Right renal cortex interstitium (tissue), 3 donors: Measurements from ENCODE around the gene ZNRD2. TPM values are rescaled to one million over a fixed set of nuclear protein-coding genes. Genes with fewer than 3 reads are reported as not detected.

Experiments
- DNase-seq, 3 donors: peaks; one replicate each; pipeline ENCODE4 v3.0.0-alpha.2; 2013; ENCODE audit warnings: low read depth in 3 of 3, low spot score in 2 of 3
- polyA plus RNA-seq, 3 donors: library from polyadenylated mRNA; unstranded; fragments of 120-200 nt; gene quantifications; one replicate each; pipeline ENCODE4 v1.2.1, GENCODE V29; 2013; ENCODE audit not compliant: insufficient read length in 3 of 3

ZNRD2 gene
- polyA plus RNA-seq, 3 donors: 42.9 to 49.8 (median 43.2) TPM

DNA sequence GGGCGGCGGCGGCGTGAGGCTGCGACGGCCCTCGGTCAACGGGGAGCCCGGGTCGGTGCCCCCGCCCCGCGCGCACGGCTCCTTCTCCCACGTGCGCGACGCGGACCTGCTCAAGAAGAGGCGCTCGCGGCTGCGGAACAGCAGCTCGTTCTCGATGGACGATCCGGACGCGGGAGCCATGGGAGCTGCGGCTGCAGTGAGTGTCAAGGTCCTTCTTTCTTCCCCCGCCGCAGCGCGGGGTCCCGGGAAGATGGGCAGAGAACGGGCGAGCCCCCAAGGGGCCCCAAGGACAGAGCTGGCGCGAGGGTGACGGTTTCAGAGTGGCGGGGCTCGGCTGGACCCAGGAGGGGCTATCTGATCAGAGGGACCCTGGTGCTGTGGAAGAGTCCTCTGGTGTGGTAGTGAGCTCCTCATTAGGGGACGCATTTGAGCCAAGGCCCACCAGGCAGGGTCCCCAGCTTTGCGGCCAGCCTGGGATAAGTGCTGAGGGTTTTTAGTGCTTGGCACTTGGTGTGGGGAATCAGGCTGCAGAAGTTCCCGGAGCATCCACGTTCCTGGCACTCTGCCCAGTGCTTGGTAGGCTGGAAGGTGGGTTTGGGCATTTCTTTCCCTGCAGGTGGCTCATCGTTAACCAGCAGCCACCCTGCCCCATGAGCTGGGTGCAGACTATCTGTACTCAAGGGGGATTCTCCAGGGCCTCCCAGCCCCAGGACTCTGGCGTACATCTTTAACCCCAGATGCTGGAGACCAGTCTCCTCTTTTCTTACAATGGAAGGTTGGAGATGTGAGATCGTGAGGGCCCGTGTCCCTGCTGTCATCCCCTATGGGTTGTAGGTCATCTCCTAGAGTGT is 15.3 kb downstream of the ZNRD2 start:
- DNase-seq: no peak

DNA sequence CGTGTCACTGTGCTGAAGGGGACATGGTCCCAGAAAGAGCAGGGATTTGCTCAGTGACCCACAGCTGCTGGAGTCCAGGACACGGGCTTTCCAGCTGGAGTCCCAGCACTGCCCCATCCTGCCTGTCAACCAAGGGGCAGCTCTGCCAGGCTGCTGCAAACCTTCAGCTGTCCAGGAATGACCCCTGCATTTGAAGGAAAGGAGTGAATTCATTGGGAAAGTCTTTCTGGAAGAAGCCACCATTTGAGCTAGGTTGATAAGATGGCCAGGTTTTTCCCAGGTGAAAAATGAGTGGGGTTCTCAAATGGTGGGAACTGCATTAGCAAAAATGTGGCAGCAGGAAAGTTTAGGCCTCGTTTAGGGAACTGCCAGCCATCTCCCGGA is 16.0 kb downstream of the ZNRD2 start:
- DNase-seq: no peak

DNA sequence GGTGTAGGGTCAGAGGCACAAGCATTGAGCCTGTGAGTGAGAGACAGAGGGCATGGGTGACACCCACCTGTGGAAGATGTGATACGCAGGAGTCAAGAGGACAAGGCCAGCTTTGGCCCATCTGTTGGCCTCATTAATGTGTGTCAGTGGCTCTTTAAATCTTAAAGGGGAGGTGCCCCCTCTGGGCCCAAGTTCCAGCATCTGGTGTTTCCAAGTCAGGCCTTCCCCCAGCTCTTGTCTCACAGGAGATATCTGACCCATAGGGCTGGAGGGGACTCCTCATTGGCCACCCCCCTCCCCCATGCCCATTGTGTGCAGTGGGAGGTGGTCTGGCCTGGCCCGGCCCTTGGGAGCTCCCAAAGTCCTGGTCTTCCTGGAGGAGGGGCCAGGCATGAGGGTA is 16.4 kb downstream of the ZNRD2 start:
- DNase-seq: no peak

DNA sequence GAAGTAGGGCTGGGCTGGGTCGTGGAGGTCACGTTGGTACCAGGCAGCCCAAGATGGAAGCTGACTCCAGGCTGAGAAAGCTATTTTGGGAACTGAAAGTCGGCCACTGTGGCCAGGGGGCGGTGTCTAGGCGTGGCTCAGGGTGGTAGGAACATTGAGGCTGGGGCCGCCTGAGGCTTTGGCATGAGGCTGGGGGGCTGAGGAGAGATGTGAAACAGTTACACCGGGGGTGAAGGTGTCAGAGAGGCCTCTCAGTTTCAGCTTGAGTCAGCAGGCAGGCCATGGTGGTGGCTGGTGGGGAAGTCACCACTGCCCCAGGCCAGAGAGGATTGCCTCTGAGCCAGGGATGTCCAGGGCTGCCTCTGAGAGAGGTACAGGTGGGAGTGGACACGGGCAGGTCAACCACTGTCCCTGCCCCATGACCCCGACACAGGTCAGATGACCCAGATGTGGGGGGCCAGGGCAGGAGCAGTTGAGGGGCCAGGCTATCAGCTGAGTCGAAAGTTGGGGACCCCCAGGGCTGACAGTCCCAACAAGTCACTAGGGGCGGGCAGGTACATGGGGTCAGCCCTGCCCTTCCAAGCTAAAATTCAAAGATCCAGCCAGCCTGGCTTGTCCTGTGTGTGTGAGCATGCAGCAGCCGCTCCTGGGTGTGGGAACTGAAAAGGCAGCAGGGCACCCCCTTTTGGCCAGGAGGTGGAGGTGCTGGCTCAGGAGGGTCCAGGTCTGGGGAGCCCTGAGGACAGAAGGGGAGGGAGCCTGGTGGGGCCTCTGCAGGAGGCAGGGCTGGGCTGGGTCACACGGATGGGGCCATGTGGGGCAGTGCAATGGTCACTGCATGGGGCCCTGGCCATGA is 18.1 kb downstream of the ZNRD2 start:
- DNase-seq: no peak

DNA sequence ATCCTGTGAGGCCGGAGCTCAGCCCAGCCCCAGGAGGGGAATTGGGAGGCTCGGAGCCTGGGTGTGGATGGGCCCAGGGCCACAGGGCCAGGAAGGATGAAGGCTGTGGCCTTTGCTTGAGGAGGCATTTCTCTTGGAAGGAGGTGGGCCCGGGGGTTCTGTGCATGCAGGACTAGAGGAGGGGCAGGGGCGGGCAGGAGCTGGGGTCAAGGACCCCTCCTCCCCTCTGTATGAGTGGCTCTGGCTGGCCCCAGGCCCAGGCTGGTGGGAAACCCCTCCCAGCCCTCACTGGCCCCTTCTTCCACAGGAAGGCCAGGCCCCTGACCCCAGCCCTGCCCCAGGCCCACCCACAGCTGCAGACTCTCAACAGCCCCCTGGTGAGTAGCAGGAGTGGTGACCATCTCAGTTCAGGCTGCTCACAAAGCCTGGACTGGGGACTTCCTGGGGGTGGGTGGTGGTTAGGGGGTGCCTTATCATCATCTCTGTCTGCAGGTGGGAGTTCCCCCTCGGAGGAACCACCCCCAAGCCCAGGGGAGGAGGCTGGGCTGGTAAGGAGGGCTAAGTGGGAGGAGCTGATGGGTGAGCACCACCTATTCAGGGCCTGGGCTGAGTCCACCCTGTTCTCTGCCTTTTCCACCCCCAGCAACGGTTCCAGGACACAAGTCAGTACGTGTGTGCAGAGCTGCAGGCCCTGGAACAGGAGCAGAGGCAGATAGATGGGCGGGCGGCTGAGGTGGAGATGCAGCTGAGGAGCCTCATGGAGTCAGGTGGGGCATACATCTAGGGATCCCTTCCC is 19.4 kb downstream of the ZNRD2 start:
- DNase-seq: no peak

DNA sequence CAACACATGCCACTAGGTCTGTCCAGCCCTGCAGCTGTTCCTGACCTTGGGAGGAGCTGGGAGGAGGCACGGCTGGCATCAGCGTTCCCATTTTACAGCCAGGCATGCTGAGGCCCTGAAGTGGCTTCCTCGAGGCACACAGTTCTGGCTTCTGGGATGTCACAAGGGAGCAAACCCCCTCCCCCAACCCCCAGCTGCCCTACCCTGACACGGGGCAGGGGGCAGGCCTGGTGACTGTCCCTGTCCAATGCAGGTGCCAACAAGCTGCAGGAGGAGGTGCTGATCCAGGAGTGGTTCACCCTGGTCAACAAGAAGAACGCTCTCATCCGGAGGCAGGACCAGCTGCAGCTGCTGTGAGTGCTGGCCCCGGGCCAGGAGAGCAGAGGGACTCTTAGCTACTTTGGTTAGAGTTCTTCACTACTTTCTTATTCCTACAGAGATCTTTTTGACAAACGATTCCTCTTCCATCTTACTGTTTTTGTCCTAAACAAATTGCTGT is 20.0 kb downstream of the ZNRD2 start:
- no peak for DNase-seq

DNA sequence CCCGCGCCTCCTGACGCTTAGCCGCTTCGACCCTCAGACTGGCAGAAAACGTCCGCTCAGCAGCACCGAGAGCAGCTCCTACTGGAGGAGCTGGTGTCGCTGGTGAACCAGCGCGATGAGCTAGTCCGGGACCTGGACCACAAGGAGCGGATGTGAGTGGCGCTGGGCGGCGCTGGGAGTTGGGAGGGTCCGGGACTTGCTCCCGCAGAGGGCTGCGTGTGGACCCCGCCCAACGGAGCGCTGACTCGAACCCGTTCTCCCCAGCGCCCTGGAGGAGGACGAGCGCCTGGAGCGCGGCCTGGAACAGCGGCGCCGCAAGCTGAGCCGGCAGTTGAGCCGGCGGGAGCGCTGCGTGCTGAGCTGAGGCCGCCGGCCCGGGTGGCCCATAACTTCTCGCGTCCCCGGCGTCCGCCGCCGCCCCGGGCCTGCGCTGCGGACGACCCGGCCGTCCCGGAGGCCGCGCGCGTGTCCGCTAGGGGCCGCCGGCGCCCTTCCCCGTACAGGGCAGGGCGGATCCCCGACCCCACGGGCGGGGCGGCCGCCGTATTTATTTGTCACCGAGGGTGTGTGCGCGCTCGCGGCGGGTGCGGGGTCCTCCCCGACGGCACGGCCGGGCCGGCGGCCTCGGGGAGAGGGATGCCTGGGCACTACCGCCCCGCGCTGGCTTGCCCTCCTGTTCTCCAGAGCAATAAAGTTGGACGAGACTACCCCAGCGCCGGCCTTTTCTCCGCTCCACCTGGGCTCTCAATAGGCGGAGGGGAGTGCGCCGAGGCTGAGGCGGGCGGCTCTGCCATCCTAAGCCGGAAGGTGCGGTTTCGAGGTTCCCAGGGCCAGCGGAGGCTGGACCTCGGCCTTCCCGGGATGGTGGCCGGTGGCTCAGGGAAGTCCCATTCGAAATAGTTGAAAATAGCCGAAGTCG is 21.9 kb downstream of the ZNRD2 start:
- no peak for DNase-seq

DNA sequence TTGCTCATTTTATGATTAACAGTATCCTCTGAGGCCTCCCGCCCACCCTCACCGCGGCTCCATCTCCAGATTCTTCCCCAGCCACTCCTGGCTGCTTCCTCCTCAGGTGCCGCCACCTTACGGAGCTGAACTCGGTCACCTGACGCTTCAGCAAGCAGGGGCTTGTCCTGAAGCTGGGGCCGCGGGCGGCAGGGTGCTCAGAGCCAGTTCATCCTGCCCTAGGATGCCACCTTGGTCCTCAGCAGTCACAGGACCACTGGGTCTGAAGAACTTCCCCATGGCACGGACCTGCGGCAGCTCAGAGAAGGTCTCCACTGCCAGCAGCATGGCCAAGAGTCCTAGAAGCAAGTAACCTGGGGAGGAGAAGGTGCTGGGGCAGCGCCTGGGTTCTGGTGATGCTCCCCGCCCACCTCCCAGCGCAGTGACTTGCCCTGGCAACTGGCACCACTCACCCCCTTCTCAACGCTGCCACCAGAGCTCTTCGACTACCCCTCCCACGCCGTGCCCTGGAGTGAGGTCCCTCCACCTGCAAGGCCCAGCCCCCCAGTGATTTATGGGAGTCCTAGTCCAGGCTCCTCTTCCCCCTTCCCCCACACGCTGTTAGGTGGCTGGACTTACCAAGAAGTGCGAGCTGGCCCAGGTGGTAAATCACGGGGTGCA is 22.7 kb downstream of the ZNRD2 start:
- DNase-seq: no peak

DNA sequence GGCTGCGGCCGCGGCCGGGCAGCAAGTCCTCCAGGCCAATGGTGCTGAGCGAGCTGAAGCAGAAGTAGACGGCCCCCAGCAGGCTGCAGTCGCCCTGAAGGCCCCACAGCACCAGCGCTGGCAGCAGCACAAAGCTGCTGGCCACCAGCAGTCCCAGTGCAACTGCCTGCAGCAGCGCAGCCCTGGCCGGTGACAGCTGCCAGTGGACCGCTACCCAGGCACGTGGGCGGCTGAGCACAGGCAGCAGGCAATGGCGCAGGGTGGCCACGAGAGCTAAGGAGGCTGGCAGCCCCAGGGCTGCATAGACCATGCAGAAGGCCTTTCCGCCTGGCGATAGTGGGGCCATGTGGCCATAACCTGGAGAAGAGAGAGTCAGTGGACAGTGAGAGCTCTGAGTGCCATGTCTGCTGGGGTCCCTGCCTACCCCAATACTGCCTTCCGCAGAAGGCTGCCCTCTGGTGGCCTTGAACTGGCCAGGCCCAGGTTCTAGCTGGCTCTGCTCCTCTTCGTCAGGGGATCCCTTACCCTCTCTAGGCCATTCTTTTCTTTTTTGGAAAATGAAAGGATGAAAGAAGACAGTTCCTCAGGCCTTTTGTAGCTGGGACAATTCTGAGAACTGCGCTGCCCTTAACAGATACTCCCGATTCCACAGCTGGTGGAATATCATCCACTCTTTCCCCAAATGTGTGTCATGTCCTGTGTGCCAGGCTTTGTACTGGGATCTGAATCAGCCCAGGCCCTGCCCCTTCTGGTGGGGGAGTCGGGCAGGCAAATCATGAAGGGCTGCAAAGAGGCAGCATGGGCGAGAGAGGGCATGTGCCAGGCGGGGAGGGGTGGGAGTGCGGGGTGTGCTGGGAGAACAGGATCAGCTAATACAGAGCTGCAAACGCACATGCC is 23.5 kb downstream of the ZNRD2 start:
- no peak for DNase-seq

DNA sequence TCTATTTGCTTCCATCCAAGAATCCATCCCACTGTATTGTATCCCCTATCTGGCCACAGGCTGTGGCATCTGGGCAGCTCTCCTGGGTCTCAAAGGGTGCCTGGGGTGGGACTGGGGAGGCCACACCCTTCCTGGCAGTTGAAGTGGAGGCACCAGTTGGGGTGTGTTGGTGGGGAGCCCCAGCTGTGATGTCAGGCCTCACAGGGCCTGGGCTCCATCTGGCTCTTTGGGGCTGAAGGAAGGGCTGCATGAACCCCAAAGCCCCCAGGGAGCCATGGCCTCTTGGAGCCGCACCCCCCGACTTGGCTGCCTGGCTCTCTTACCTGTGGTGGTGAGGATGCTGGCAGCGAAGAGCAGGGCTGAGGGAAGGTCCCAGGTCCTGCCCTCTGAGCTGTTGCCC is 24.9 kb downstream of the ZNRD2 start:
- no peak for DNase-seq

DNA sequence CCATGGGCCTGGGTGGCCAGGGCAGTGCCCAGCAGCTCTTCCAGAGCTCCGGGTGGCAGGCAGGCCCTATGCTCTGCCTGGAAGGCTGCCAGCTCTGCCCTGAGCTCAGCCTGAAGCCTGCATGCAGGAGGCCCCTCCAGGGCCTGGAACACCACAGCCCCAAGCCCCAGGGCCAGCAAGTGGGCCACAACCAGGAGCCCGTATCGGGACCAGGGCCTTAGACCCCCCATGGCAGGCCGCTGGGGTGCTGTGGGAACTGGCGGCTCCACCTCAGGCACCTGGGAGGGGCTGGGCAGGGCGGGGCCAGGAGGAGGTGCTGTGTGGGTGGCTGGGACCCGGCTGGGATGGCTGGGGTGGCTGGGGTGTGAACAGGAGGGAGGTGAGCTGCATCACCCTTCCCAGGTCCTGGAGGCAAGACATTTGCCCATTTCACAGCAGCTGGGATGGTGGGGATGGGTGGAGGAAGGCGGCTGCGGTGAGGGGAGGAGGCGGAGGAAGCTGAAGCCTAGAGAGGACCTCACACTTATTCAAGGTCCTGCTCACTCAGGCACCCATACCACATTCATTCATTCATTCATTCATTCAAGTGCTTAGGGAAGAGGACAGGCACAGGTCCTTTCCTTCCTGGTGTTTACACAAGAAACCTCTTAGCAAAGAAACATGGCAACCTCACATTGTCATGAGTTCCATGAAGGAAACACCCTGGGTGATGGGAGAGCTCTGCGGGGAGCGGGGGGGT is 25.4 kb downstream of the ZNRD2 start, which contains the start of gene KCNK7:
Gene KCNK7 (minus strand): TSS at position 258 of the 739 bp plus-strand sequence. CDS start 28 bp downstream, at position 230.
- DNase-seq: no peak

DNA sequence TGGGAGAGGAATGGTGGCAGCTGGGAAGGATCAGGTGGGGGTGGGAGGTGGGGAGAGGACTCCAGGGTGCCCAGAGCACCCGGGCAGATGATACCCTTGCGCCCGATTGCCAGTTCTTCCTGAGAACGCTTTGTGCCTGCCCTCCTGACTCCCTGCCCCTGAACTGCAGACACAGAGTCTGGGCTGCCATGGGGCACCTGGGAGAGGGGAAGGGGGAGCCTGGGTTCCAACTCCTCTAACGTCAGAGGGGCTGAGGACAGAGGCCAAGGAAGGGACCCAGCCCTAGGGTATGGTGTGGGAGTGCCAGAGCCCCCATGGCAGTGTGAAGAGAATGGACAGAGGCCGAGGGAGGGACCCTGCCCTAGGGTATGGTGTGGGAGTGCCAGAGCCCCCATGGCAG is 26.2 kb downstream of the ZNRD2 start:
- DNase-seq: no peak

DNA sequence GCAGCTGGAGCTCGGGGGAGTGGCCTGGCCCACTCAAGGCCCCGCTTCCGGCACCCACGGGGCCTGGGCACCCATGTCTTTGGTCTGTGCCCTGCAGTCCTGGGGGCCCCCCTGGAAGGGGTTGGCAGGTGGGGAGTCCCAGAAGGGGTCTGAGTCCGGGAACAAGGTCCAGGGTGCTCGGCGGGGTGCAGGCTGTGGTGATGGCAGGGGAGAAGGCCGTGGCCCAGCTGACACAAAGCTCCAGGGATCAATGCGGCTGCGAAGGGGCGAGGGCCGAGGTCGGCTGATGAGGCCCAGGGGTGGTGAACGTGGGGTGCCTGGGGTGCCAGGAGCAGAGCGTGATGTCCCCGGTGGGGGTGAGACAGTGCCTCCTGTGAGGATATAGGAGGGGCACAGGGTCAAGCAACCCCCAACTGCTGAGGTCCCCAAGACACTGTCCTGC is 28.0 kb downstream of the ZNRD2 start:
- DNase-seq: no peak

DNA sequence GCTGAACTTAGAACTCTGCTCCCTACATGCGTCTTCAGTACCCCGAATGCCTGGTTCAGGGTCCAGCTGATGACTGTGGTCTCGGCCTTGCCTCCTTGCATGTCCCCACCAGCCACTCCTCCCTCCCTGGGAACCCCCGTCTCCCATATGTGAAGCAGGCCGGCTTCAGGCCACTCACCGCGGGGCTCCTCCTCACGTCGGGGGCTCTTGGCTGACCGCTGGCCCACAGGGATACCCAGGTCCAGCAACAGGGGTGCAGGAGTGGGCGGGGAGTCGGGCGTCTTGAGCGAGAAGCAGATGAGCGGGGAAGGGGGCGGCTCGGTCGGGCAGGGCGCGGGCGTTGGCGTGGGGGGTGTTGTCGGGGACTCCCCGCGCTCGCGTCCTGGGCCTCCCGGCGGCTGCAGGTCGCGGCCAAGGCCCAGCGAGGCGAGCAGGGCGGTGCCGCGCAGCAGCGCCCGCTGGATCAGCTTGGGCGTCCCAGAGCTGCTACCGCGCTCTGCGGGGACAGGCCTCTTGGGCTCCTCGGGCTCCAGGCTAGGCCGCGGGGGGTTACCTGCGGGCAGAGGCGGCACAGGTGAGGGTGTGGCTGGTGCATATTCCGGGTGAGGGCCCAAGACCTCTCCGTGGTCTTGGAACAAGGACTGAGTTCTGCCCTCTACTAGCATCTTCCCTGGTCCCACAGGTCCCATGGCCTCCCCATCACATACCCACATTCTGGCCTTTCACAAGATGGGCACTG is 29.1 kb downstream of the ZNRD2 start:
- DNase-seq: no peak

DNA sequence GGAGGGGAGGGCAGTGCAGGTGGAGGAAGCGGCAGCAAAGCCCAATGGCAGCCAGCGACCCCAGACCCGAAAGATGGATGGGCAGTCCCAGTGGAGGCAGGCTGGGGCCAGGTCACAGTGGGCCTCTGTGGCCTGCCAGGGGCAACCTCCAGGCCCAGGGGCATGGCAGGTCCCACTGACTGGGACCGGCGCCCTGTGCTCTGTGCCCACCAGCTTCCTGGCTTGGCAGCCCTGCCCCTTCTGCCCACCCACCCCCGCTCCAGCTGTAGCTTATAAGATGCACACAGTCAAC is 29.6 kb downstream of the ZNRD2 start:
- no peak for DNase-seq

DNA sequence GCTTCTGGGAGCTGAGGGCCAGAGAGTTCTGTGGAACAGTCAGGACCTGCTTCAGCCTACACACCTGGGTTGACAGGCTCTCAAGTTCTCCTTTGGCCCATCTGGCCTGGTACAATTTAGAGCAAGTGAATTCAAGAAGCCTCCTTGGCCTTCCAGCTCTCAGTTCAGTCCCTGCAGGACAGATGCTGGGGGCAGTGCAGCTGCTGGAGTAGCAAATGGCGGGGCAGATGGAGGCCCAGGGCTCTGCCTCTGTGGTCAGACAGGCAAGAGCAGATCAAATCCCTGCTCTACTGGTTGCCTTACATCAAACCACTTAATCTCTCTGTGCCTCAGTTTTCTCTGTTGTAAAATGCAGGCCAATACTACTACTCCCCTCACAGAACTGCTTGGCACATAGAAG is 34.0 kb downstream of the ZNRD2 start:
- DNase-seq: no peak
